GM12878 (cell line): Measurements from ENCODE around the gene ETV4. TPM values are rescaled to one million over a fixed set of nuclear protein-coding genes. Genes with fewer than 3 reads are reported as not detected.

Experiments
- ATAC-seq: fragments of 200-7000 bp; cut with Tn5 transposase; 3 replicates; pipeline ENCODE4 v1.9.1; 2020; ENCODE audit warnings: mild to moderate bottlenecking, moderate library complexity
- BruUV-seq: library from RNA; stranded (reverse); fragments of 400-500 nt; replicated peaks from 2 replicates; lab custom pipeline; 2021; lab: Mats Ljungman, UMichigan
- CTCF ChIA-PET: fragments of 300-600 bp; sonication (Branson Sonifier 250); formaldehyde crosslinking; extraction: SDS; loops from one replicate; lab custom pipeline; 2021; ENCODE audit warnings: inconsistent platforms; lab: Yijun Ruan, JAX
- POLR2A ChIA-PET: fragments of 350-600 bp; formaldehyde crosslinking; extraction: SDS; loops from one replicate; lab custom pipeline; 2021; ENCODE audit warnings: inconsistent platforms; lab: Charles Lee
- RAD21 ChIA-PET: fragments of 300-600 bp; sonication (Branson Sonifier 250); formaldehyde crosslinking; loops from one replicate; lab custom pipeline; 2023; ENCODE audit warnings: antibody characterized with exemption; ENCODE audit not compliant: unreplicated experiment; lab: Charles Lee
- SMC1A ChIA-PET: fragments of 300-600 bp; sonication (Branson Sonifier 250); formaldehyde crosslinking; loops from one replicate; lab custom pipeline; 2023; ENCODE audit not compliant: unreplicated experiment, uncharacterized antibody; lab: Charles Lee
- DNase-seq: peaks from one replicate; pipeline ENCODE4 v3.0.0-alpha.2; 2011; ENCODE audit warnings: low read depth, low spot score
- FAIRE-seq: peaks from 3 replicates; lab custom pipeline; 2011; peaks lifted over from hg19 to GRCh38; lab: Jason Lieb, UNC
- H2AFZ ChIP-seq: 2 replicates; pipeline ENCODE4 v1.6.0; 2011; ENCODE audit warnings: low read depth, low read length, control low read depth; ENCODE audit not compliant: control insufficient read depth
- H3K27ac ChIP-seq: 2 replicates; pipeline ENCODE4 v1.5.1; 2011; ENCODE audit warnings: control low read depth; ENCODE audit not compliant: control insufficient read depth, insufficient read depth
- H3K27me3 ChIP-seq, 2 experiments: replicated peaks in 1 of 2; 2 replicates each; pipeline versions ENCODE4 v1.6.0 to v1.6.1; 2011; ENCODE audit warnings: low read length in 1 of 2; ENCODE audit not compliant: control insufficient read depth in 2 of 2, insufficient read depth in 2 of 2
- H3K36me3 ChIP-seq, 2 experiments: 2 replicates each; pipeline ENCODE4 v1.5.1; 2011; ENCODE audit warnings: low read length in 1 of 2; ENCODE audit not compliant: control insufficient read depth in 2 of 2, insufficient read depth in 2 of 2
- H3K4me1 ChIP-seq: 2 replicates; pipeline ENCODE4 v1.6.1; 2011; ENCODE audit warnings: mild to moderate bottlenecking, low read length, moderate library complexity, mixed read lengths; ENCODE audit not compliant: control insufficient read depth, insufficient read depth
- H3K4me2 ChIP-seq: 2 replicates; pipeline ENCODE4 v1.6.0; 2011; ENCODE audit warnings: control low read depth; ENCODE audit not compliant: control insufficient read depth, insufficient read depth
- H3K4me3 ChIP-seq: fragments of 200-600 bp; sonication (generic); 2 replicates; pipeline ENCODE4 v1.5.1; 2016
- H3K79me2 ChIP-seq: 2 replicates; pipeline ENCODE4 v1.6.0; 2011; ENCODE audit warnings: low read length; ENCODE audit not compliant: control insufficient read depth, insufficient read depth
- H3K9ac ChIP-seq: 2 replicates; pipeline ENCODE4 v1.8.0; 2011; ENCODE audit warnings: low read length, control low read depth, mixed read lengths; ENCODE audit not compliant: control insufficient read depth, insufficient read depth
- H3K9me3 ChIP-seq: replicated peaks from 3 replicates; pipeline ENCODE4 v1.5.1; 2011; ENCODE audit warnings: mild to moderate bottlenecking, low read length; ENCODE audit not compliant: control insufficient read depth, insufficient read depth
- H4K20me1 ChIP-seq: 2 replicates; pipeline ENCODE4 v1.6.0; 2011; ENCODE audit not compliant: control insufficient read depth, insufficient read depth
- DPF2 ChIP-seq: fragments of 450-650 bp; IDR thresholded peaks from 2 replicates; pipeline ENCODE4 v1.6.1; 2017; ENCODE audit warnings: mild to moderate bottlenecking
- E2F8 ChIP-seq: fragments of 450-650 bp; IDR thresholded peaks from 2 replicates; pipeline ENCODE4 v1.6.1; 2018; ENCODE audit warnings: mild to moderate bottlenecking, low read depth, moderate library complexity; ENCODE audit not compliant: partially characterized antibody
- GABPA ChIP-seq: IDR thresholded peaks from 2 replicates; pipeline ENCODE4 v1.6.1; 2014; ENCODE audit warnings: antibody characterized with exemption, low read depth, mild to moderate bottlenecking, inconsistent platforms
- IRF3 ChIP-seq: fragments of 450-650 bp; IDR thresholded peaks from 2 replicates; pipeline ENCODE4 v1.6.1; 2014; ENCODE audit warnings: mild to moderate bottlenecking
- KLF5 ChIP-seq: fragments of 450-650 bp; IDR thresholded peaks from 2 replicates; pipeline ENCODE4 v1.6.1; 2014; ENCODE audit warnings: mild to moderate bottlenecking; ENCODE audit not compliant: partially characterized antibody
- NRF1 ChIP-seq: conservative IDR thresholded peaks from 2 replicates; pipeline ENCODE4 v1.6.1; 2011; ENCODE audit warnings: mild to moderate bottlenecking, low read depth, low read length, improper control_type of control experiment
- RB1 ChIP-seq: fragments of 450-650 bp; formaldehyde crosslinking; IDR thresholded peaks from 2 replicates; pipeline ENCODE4 v1.6.1; 2017; ENCODE audit warnings: mild to moderate bottlenecking, borderline replicate concordance
- RELA ChIP-seq: fragments of 450-650 bp; IDR thresholded peaks from 2 replicates; pipeline ENCODE4 v1.8.0; 2014; ENCODE audit warnings: borderline replicate concordance; ENCODE audit not compliant: partially characterized antibody
- SRF ChIP-seq, 2 experiments: IDR thresholded peaks; 2 replicates each; pipeline ENCODE4 v1.6.1; 2011; ENCODE audit warnings: low read depth in 2 of 2, low read length in 2 of 2, mild to moderate bottlenecking in 1 of 2, moderate library complexity in 1 of 2
- STAT1 ChIP-seq: fragments of 450-650 bp; conservative IDR thresholded peaks from 2 replicates; pipeline ENCODE4 v1.6.1; 2014; ENCODE audit warnings: antibody characterized with exemption, mild to moderate bottlenecking
- WRNIP1 ChIP-seq: IDR thresholded peaks from 2 replicates; pipeline ENCODE4 v1.6.1; 2011; ENCODE audit warnings: low read depth, low read length, improper control_type of control experiment, borderline replicate concordance
- WGBS: methylation state at CpG from one replicate; pipeline ENCODE4 v1.1.6; 2016; ENCODE audit warnings: low lambda C conversion rate; ENCODE audit not compliant: insufficient replicate concordance, insufficient coverage; ENCODE audit errors: missing lambda C conversion rate; 5-methylcytosine and 5-hydroxymethylcytosine counted together
- in situ Hi-C: fragments of 300-500 bp; cut with MboI; formaldehyde crosslinking; loops from 9 replicates; pipeline ENCODE4 v1.14.3; 2018; ENCODE audit warnings: mixed read lengths
- intact Hi-C: fragments of 100-400 bp; cut with micrococcal nuclease; formaldehyde crosslinking; loops from one replicate; pipeline ENCODE4 v1.14.2; 2022; ENCODE audit not compliant: unreplicated experiment
- polyA plus RNA-seq, 11 experiments: library from polyadenylated mRNA; depleted of rRNA in 4 of 11; unstranded in 6 of 11; stranded (reverse) in 5 of 11; fragments of >200 nt; fragmentation: Nextera tagmentation in 4 of 11; fragmentation: Illumina TruSeq in 1 of 11; extraction: Ambion mirVana in 4 of 11; extraction: Trizol in 1 of 11; gene quantifications; 1 replicate in 1 of 11; 2 replicates in 10 of 11; pipeline versions ENCODE4 v1.2.1 to v1.2.3, GENCODE V29; 2011 to 2016; ENCODE audit warnings: inconsistent platforms in 2 of 11, missing spikeins in 2 of 11, low read depth in 1 of 11
- total RNA-seq, 4 experiments: library from RNA; depleted of rRNA in 3 of 4; stranded (reverse); fragments of >200 nt in 3 of 4; fragmentation: Illumina TruSeq in 1 of 4; extraction: Trizol in 1 of 4; gene quantifications; 2 replicates each; pipeline versions ENCODE4 v1.2.1 to v1.2.3, GENCODE V29; 2013 to 2021
- TF ChIP-seq, protein P1 (sequence below): IDR thresholded peaks from 2 replicates; pipeline ENCODE4 v1.6.1; 2011; ENCODE audit warnings: low read depth, low read length, improper control_type of control experiment, borderline replicate concordance
- TF ChIP-seq, protein P2 (sequence below): fragments of 450-650 bp; IDR thresholded peaks from 2 replicates; pipeline ENCODE4 v1.6.1; 2017; ENCODE audit warnings: borderline replicate concordance

Gene ETV4
- total and polyA plus RNA-seq, 10 of the 15 experiments (the other 5 are each of a cell fraction or from before 2014, with no cell fraction given) = 0.19 to 14.5 (median 1.8) TPM

- no peak for TF ChIP-seq GABPA
- TF ChIP-seq STAT1 = no peak
- no peak for TF ChIP-seq SRF (IDR thresholded peaks at IDR 0.05; ENCODE audit: low read depth in 2 of 2, low read length in 2 of 2)
- no peak for TF ChIP-seq RB1
- TF ChIP-seq RELA = no peak
- TF ChIP-seq E2F8 = no peak
- no peak for TF ChIP-seq DPF2
- no peak for TF ChIP-seq WRNIP1
- no peak for TF ChIP-seq IRF3
- no peak for TF ChIP-seq NRF1
- no peak for TF ChIP-seq KLF5
- TF ChIP-seq, protein P1, sequence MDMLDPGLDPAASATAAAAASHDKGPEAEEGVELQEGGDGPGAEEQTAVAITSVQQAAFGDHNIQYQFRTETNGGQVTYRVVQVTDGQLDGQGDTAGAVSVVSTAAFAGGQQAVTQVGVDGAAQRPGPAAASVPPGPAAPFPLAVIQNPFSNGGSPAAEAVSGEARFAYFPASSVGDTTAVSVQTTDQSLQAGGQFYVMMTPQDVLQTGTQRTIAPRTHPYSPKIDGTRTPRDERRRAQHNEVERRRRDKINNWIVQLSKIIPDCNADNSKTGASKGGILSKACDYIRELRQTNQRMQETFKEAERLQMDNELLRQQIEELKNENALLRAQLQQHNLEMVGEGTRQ = no peak
- TF ChIP-seq, protein P2, sequence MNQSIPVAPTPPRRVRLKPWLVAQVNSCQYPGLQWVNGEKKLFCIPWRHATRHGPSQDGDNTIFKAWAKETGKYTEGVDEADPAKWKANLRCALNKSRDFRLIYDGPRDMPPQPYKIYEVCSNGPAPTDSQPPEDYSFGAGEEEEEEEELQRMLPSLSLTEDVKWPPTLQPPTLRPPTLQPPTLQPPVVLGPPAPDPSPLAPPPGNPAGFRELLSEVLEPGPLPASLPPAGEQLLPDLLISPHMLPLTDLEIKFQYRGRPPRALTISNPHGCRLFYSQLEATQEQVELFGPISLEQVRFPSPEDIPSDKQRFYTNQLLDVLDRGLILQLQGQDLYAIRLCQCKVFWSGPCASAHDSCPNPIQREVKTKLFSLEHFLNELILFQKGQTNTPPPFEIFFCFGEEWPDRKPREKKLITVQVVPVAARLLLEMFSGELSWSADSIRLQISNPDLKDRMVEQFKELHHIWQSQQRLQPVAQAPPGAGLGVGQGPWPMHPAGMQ = no peak
- TF ChIP-seq, all 136 proteins: peak for 0
- BruUV-seq = no TSS peak
- Histone ChIP-seq H3K9me3 (no peaks in the 10 kb centered on the region), H3K79me2 (peaks cover 35% of the 10 kb centered on the region), H3K4me2 (no peak overlapping the region), H3K36me3 (no peaks in the 10 kb centered on the region), H2AFZ (peak overlapping the region; percentile 33), H3K4me3 (no peak overlapping the region), H3K4me1 (peaks cover 13% of the 10 kb centered on the region), H3K27me3 (no peaks in the 10 kb centered on the region), H4K20me1 (no peaks in the 10 kb centered on the region), H3K27ac (no peak overlapping the region), H3K9ac (no peak overlapping the region)
- in situ Hi-C loops (loop anchor here (5.0 kb wide), 2 partner anchors 95 to 275 kb away; no protein-coding TSS in a partner anchor), intact Hi-C loops (loop anchor here (1.0 kb wide), 3 partner anchors 88 to 114 kb away; no protein-coding TSS in a partner anchor)
- CTCF ChIA-PET = interaction anchor here (0.5 to 9.2 kb wide), 25 partner anchors 8 to 484 kb away, joined by 3 to 248 read pairs (median 5); partner anchors contain the start of genes ARL4D and RPL27
- POLR2A ChIA-PET = interaction anchor here (1.1 to 3.1 kb wide), 6 partner anchors 82 to 150 kb away, joined by 3 to 12 read pairs (median 5); partner anchors contain the start of gene ARL4D
- ATAC-seq (no peak), FAIRE-seq (no peak), DNase-seq (no peak)
- SMC1A ChIA-PET = interaction anchor here (0.8 to 5.4 kb wide), 10 partner anchors 36 to 458 kb away, joined by 3 to 117 read pairs (median 10); partner anchors contain the start of gene ARL4D
- 71% methylated on average over 11 of the region's 11 CpGs for WGBS
- RAD21 ChIA-PET = interaction anchor here (0.9 to 5.2 kb wide), 6 partner anchors 88 to 148 kb away, joined by 3 to 79 read pairs (median 32); no protein-coding TSS in a partner anchor
These were observed 63.8 kb downstream of the ETV4 start for GRCh38 chr17:43482103-43483012.
